Loucy (cell line): ENCODE data around the gene PRKAG3.

Experiments used
- H2AFZ ChIP-seq: fragments of 200-600 bp; sonication (generic); 2 replicates; pipeline ENCODE4 v1.6.0; 2016; ENCODE audit warnings: antibody characterized with exemption, mild to moderate bottlenecking, low read length, moderate library complexity
- H3F3A ChIP-seq: fragments of 200-600 bp; 2 replicates; pipeline ENCODE4 v1.6.0; 2016; ENCODE audit warnings: antibody characterized with exemption, low read depth, mild to moderate bottlenecking
- H3K27me3 ChIP-seq: fragments of 200-600 bp; sonication (generic); 2 replicates; pipeline ENCODE4 v1.6.1; 2014; ENCODE audit warnings: low read length, mild to moderate bottlenecking; ENCODE audit not compliant: insufficient read depth, poor library complexity, severe bottlenecking
- H3K36me3 ChIP-seq: fragments of 200-600 bp; sonication (generic); 2 replicates; pipeline ENCODE4 v1.6.1; 2016; ENCODE audit warnings: low read length; ENCODE audit not compliant: insufficient read depth
- H3K4me1 ChIP-seq: fragments of 200-600 bp; sonication (generic); 2 replicates; pipeline ENCODE4 v1.5.1; 2014; ENCODE audit warnings: low read length, mild to moderate bottlenecking; ENCODE audit not compliant: insufficient read depth, poor library complexity, severe bottlenecking
- H3K4me2 ChIP-seq: fragments of 200-600 bp; sonication (generic); 2 replicates; pipeline ENCODE4 v1.6.0; 2014; ENCODE audit warnings: antibody characterized with exemption, low read length, low read depth, mild to moderate bottlenecking; ENCODE audit not compliant: poor library complexity, severe bottlenecking
- H3K4me3 ChIP-seq: fragments of 200-600 bp; sonication (generic); 2 replicates; pipeline ENCODE4 v1.5.1; 2014; ENCODE audit warnings: low read length, mild to moderate bottlenecking, mixed read lengths; ENCODE audit not compliant: poor library complexity, severe bottlenecking
- H3K79me2 ChIP-seq: fragments of 200-600 bp; sonication (generic); 2 replicates; pipeline ENCODE4 v1.6.1; 2014; ENCODE audit warnings: low read length; ENCODE audit not compliant: insufficient read depth
- H3K9ac ChIP-seq: fragments of 200-600 bp; sonication (generic); 2 replicates; pipeline ENCODE4 v1.6.0; 2014; ENCODE audit warnings: mild to moderate bottlenecking, low read depth, low read length, moderate library complexity; ENCODE audit not compliant: poor library complexity, severe bottlenecking
- H3K9me2 ChIP-seq: fragments of 200-600 bp; sonication (generic); replicated peaks from 2 replicates; pipeline ENCODE4 v1.6.1; 2016; ENCODE audit warnings: low read depth, low read length, mixed read lengths
- H3K9me3 ChIP-seq: fragments of 200-600 bp; sonication (generic); 2 replicates; pipeline ENCODE4 v1.6.1; 2014; ENCODE audit warnings: mild to moderate bottlenecking, antibody characterized with exemption, low read length, low read depth; ENCODE audit not compliant: insufficient read depth
- H4K20me1 ChIP-seq: fragments of 200-600 bp; sonication (generic); 2 replicates; pipeline ENCODE4 v1.6.0; 2014; ENCODE audit warnings: antibody characterized with exemption, low read length, mild to moderate bottlenecking; ENCODE audit not compliant: insufficient read depth, poor library complexity, severe bottlenecking
- EZH2phosphoT487 ChIP-seq: fragments of 200-600 bp; IDR thresholded peaks from 2 replicates; pipeline ENCODE4 v1.6.1; 2018; ENCODE audit warnings: antibody characterized with exemption, mild to moderate bottlenecking, moderate library complexity, borderline replicate concordance
- TF ChIP-seq, protein P1 (sequence below): fragments of 200-600 bp; sonication (generic); conservative IDR thresholded peaks from 2 replicates; pipeline ENCODE4 v1.5.1; 2014; ENCODE audit warnings: mild to moderate bottlenecking, antibody characterized with exemption, low read length

The PRKAG3 gene

DNA sequence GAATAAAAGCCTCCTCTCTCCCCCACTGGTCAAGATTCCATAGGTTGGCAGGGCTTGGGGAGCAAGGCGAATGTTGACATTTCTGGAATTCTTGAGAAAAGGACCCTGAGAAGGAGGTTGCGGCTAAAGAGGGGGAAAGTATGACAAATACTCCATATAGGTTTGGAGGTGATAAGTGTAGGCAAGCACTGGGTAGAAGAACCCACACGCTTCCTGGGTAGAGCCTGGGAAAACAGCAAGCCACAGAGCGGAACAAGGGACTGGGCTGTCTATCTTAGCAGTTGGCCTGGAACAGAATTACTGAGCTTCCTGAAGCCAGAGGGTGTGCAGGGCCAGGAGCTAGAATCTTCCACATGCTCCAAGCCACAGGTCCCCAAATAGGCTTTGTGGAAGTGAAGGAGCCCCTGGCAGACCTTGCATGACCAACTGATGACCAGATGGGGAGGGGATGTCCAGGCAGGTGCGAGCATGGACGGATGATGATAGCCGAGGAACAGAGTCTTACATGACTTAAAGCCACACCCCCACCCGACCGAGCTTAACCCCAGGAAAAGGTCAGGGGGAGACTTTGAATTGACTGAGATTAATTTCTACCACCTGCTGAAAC is 9.9 kb downstream of the PRKAG3 start:
- Histone ChIP-seq H3K9me2 (no peaks in the 10 kb centered on the region), H3K9me3 (no peaks in the 10 kb centered on the region), H2AFZ (no peak overlapping the region), H4K20me1 (no peaks in the 10 kb centered on the region), H3K4me3 (no peak overlapping the region), H3K9ac (no peak overlapping the region), H3K79me2 (no peaks in the 10 kb centered on the region), H3K4me1 (no peaks in the 10 kb centered on the region), H3K4me2 (no peak overlapping the region), H3K27me3 (no peaks in the 10 kb centered on the region), H3K36me3 (no peaks in the 10 kb centered on the region), H3F3A (no peaks in the 10 kb centered on the region)
- no peak for TF ChIP-seq EZH2phosphoT487
- TF ChIP-seq, protein P1, sequence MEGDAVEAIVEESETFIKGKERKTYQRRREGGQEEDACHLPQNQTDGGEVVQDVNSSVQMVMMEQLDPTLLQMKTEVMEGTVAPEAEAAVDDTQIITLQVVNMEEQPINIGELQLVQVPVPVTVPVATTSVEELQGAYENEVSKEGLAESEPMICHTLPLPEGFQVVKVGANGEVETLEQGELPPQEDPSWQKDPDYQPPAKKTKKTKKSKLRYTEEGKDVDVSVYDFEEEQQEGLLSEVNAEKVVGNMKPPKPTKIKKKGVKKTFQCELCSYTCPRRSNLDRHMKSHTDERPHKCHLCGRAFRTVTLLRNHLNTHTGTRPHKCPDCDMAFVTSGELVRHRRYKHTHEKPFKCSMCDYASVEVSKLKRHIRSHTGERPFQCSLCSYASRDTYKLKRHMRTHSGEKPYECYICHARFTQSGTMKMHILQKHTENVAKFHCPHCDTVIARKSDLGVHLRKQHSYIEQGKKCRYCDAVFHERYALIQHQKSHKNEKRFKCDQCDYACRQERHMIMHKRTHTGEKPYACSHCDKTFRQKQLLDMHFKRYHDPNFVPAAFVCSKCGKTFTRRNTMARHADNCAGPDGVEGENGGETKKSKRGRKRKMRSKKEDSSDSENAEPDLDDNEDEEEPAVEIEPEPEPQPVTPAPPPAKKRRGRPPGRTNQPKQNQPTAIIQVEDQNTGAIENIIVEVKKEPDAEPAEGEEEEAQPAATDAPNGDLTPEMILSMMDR = no peak

DNA sequence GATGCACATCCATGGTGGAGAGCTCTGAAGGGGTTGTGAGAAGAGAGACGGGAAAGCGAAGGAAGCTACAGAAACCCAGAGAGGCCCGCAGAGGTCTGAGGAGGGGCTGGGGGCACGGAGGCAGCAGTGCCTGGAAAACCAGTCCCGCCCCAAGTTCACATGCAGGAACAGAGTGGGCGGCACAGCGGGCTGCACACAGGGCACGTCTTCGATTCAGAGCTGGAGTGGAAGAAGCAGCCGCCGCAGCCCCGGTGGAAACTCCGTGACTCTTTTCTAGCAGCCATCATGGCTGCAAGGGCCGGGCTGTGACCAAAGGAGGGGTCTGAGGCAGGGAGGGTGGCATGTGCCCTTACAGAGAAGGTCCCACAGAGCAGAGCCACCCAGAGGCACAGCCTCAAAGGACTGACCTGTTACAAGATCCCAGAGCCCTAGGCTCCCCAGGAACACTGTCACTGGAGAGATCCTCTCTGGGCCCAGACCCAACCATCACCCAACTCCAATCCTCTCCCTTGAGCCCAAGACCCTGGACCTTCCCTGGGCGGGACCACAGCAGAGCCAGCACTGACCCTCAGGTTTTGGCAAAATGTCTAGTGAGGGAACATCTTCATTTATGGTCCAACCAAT is 10.7 kb downstream of the PRKAG3 start:
- Histone ChIP-seq H2AFZ (no peak overlapping the region), H3K4me1 (no peaks in the 10 kb centered on the region), H3K9me3 (no peaks in the 10 kb centered on the region), H3K4me3 (no peak overlapping the region), H3K79me2 (no peaks in the 10 kb centered on the region), H3K27me3 (no peaks in the 10 kb centered on the region), H3K9me2 (no peaks in the 10 kb centered on the region), H3K36me3 (no peaks in the 10 kb centered on the region), H3K9ac (no peak overlapping the region), H3K4me2 (no peak overlapping the region), H3F3A (no peaks in the 10 kb centered on the region), H4K20me1 (no peaks in the 10 kb centered on the region)
- TF ChIP-seq, protein P1 = no peak
- no peak for TF ChIP-seq EZH2phosphoT487

DNA sequence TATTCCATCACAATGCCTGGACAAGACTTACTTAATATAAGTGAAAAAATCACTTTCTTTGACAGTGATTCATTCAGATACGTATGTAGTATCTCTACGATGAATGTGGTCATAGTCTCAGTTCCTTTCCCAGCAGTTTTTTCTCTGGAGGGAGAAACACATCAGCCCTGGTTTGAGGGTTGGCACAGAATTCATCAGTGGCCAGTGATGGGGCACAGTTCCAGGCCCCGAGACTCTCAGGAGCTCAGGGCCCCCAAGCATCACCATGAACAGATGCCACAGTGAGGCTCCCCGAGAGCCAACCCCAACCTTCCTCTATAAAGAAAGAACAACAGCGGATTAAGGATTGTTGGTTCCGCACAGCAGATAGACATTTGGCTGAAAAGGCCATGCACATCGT is 12.5 kb downstream of the PRKAG3 start:
- H3K4me2 ChIP-seq = no peak overlapping the region
- no peaks in the 10 kb centered on the region for H3K4me1 ChIP-seq
- no peaks in the 10 kb centered on the region for H3K9me3 ChIP-seq
- no peaks in the 10 kb centered on the region for H4K20me1 ChIP-seq
- H3K27me3 ChIP-seq = no peaks in the 10 kb centered on the region
- no peak overlapping the region for H2AFZ ChIP-seq
- H3K4me3 ChIP-seq = no peak overlapping the region
- no peaks in the 10 kb centered on the region for H3K79me2 ChIP-seq
- H3F3A ChIP-seq = no peaks in the 10 kb centered on the region
- no peak overlapping the region for H3K9ac ChIP-seq
- no peaks in the 10 kb centered on the region for H3K36me3 ChIP-seq
- TF ChIP-seq EZH2phosphoT487 = no peak
- TF ChIP-seq, protein P1 = no peak
- H3K9me2 ChIP-seq = no peaks in the 10 kb centered on the region
